IPS-11a (cell line): ENCODE measurements around the gene UNC5B.

Source experiments
- H3K4me3 ChIP-seq: one replicate; pipeline ENCODE4 v1.5.1; 2013; ENCODE audit warnings: low read depth, low read length, control low read depth

UNC5B gene

GRCh38 chr10:71279590-71280170 is 67.3 kb downstream of the UNC5B start:
- H3K4me3 ChIP-seq: no peak overlapping the region

DNA sequence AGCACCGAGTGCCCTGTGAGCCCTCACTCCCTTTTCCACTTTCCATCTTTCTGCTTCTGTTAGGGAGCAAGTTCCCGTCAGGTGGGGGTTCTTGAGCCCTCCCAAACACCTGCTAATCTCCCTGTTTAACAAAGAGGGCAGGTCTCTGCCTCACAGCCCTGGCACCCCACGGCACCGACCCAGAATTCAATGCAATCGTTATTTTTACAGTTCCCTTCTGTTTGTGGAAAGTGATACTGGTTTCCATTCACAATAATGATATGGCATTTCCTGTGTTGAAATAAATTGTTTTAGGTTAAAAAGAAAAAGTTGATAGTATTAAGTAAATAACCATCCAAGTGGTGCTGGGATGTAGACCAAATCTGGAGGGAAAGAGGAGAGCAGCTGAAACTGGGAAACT is 67.8 kb downstream of the UNC5B start:
- no peak overlapping the region for H3K4me3 ChIP-seq

- H3K4me3 ChIP-seq: no peak overlapping the region
Measured at GRCh38 chr10:71280825-71281224, 68.5 kb downstream of the UNC5B start.

- H3K4me3 ChIP-seq: no peak overlapping the region
Measured at GRCh38 chr10:71281646-71282322, 69.4 kb downstream of the UNC5B start.

- H3K4me3 ChIP-seq: no peak overlapping the region
Measured at GRCh38 chr10:71282323-71282680, 69.9 kb downstream of the UNC5B start.

DNA sequence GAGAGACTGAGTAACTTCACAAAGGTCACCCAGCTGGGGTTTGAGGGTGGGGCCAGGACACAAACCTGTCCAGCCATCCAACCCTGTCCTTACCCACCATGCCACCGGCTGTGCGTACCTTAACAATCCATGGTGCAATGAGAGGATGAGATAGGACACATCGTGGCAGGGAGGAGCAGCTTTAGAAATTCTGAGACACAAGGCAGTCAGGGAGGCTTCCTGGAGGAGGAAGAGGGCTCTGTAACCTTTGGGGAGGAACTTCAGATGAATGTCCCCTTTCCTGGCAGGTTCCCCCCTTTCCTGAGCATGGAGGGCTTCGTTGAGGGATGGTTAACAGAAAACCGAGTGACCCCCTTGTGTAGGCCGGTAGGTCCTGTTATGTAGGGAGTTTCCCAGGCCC is 71.0 kb downstream of the UNC5B start:
- no peak overlapping the region for H3K4me3 ChIP-seq

GRCh38 chr10:71283876-71284275 is 71.5 kb downstream of the UNC5B start:
- H3K4me3 ChIP-seq: no peak overlapping the region

GRCh38 chr10:71284544-71285179 is 72.3 kb downstream of the UNC5B start:
- H3K4me3 ChIP-seq: no peak overlapping the region

DNA sequence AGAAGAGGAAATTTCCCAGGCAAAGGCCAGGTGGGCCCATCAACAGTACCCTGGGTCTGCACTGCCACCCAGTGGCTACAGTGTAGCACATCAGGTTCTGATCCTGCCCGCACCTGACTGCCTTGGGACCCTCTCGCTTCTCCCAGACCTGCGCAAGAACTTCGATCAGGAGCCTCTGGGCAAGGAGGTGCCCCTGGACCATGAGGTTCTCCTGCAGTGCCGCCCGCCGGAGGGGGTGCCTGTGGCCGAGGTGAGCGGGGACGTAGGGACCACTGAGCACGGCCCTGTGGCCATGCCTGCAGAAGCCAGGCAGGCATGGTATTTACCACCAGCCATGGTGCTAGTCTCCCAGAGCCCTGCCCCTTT is 72.8 kb downstream of the UNC5B start:
- no peak overlapping the region for H3K4me3 ChIP-seq

GRCh38 chr10:71285986-71286385 is 73.6 kb downstream of the UNC5B start:
- H3K4me3 ChIP-seq: no peak overlapping the region

DNA sequence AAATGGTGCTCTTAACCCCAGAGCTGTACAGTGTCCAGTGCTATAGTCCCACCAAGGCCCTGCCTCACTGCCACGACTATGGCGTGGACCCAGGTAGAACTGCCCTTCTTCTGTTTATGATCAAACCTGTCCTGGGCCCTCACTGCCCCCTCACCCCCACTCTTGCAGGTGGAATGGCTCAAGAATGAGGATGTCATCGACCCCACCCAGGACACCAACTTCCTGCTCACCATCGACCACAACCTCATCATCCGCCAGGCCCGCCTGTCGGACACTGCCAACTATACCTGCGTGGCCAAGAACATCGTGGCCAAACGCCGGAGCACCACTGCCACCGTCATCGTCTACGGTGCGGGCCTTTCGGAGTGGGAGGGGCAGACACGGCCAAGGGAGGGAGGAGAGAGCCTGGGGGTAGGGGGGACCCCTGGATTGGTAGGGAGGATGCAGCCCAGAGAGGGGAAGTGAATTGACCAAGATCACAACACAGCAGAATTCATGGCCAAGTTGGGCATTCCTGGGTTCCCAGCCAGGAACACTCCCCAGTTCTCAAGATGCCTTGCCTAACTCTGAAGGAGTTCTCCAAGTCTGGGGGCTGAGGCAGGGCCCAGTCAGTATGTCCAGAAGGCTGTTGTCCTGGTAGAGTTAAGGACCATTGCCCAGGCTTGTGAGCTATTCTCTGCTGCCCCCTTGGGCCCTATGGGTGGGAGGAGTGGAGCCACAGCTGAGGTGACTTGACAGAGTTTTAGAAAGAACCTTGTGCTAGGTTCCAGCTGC is 74.3 kb downstream of the UNC5B start:
- H3K4me3 ChIP-seq: no peak overlapping the region

DNA sequence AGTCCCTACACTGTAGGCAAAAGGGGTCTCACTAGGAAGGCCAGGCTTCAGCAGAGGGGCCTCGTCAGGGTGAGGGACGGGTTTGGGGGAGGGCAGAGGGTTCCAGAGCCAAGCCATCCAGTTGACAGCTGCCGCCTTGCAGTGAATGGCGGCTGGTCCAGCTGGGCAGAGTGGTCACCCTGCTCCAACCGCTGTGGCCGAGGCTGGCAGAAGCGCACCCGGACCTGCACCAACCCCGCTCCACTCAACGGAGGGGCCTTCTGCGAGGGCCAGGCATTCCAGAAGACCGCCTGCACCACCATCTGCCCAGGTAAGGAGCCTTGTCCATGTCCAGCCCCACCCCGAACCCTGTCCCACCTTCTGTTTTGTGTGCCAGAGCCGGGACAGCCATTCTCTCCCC is 75.1 kb downstream of the UNC5B start:
- no peak overlapping the region for H3K4me3 ChIP-seq

GRCh38 chr10:71288461-71288860 is 76.1 kb downstream of the UNC5B start:
- no peak overlapping the region for H3K4me3 ChIP-seq

DNA sequence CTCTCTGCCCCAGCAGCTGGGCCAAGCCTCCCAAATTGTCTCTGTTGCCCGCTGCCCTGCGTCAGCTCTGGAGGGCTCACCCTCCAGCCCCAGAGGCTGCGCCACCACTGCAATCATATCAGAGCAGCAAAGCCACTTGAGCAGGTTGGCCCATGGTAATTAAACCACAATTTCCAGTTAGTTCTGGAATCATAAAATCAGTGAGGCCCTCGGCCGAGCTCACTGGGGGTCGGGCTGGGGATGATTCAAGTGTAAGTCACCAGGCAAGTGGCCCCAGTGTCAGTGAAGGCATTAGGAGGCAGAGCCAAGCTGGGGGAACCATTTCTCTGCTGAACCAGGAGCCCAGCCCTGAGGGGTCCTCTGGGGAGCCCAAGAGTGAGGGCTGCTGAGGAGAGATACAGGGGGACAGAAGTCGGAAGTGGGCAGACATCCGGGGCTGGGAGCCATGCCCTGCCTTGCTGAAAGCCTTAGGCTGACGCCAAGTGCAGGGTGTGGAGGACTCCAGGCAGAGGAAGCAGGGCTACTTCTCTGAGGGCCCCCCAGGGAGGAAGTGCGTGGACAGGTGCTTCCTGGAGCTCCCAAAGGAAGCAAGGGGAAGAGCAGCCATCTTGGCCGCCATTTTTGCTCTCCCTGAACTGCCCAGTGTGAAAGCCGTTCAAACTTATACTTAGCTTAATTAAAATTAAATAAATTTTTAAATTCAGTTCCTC is 77.2 kb downstream of the UNC5B start:
- H3K4me3 ChIP-seq: no peak overlapping the region

- no peak overlapping the region for H3K4me3 ChIP-seq
Measured at GRCh38 chr10:71290331-71290730, 78.0 kb downstream of the UNC5B start.

DNA sequence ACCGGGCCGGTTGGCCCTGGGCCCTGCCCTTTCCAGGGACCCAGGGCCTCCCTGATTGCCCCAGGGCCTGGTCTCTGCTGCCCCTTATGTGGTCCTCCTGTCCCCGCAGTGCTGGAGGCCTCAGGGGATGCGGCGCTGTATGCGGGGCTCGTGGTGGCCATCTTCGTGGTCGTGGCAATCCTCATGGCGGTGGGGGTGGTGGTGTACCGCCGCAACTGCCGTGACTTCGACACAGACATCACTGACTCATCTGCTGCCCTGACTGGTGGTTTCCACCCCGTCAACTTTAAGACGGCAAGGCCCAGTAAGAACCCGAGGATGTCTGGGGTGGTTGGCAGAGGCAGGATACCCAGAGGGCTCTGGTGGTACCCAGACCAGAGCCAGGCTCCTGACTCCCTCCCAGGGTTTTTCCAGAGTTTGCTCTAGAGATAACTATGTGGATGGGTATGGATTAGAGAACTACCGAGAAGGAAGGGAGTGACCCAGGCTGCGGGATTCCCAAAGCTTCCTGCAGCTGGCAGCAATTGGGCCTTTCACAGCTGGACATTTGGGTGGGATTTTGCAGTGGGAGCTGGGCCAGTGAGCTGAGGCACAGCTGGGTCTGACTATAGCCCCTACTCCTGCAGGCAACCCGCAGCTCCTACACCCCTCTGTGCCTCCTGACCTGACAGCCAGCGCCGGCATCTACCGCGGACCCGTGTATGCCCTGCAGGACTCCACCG is 78.6 kb downstream of the UNC5B start:
- H3K4me3 ChIP-seq: no peak overlapping the region

DNA sequence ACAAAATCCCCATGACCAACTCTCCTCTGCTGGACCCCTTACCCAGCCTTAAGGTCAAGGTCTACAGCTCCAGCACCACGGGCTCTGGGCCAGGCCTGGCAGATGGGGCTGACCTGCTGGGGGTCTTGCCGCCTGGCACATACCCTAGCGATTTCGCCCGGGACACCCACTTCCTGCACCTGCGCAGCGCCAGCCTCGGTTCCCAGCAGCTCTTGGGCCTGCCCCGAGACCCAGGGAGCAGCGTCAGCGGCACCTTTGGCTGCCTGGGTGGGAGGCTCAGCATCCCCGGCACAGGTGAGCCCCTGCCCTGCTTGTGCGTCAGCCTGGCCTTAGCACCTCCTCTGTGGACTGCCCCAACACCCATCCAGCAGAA is 79.1 kb downstream of the UNC5B start:
- no peak overlapping the region for H3K4me3 ChIP-seq

DNA sequence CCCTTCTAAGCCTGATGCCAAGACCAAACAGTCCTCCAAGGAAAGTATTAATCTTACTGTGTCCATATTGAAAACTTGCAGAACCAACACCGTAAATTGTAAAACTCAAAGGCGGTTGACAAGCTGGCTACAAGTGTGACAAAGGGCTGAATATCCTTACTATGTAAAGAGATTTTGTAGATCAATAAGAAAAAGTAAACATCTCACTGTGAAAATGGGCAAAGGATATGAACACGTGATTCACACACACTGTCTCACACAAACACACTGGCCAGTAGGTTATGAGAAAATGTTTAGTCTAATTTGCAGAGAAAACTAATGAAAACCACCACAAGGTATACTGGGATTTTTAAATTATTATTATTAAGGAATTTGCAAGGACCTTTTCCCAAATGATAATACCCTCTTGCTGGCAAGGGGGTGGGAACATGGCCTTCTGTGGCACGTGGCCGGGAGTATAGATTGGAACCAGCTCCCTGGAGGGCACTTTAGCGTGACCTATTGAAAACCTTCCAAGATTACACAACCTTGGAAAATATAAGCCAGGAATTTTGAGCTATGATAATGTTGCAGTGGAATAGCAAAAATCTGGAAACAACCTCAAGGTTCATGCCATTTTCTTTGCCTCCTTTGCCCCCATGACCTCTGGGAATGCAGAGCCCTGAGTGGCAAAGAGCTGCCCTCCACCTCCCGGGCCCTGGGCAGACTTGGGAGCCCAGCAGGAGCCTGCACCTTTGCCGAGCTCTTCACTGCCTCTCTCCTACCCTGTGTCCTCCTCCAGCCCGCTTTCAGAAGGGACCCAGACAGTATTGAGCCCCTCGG is 80.5 kb downstream of the UNC5B start:
- no peak overlapping the region for H3K4me3 ChIP-seq

DNA sequence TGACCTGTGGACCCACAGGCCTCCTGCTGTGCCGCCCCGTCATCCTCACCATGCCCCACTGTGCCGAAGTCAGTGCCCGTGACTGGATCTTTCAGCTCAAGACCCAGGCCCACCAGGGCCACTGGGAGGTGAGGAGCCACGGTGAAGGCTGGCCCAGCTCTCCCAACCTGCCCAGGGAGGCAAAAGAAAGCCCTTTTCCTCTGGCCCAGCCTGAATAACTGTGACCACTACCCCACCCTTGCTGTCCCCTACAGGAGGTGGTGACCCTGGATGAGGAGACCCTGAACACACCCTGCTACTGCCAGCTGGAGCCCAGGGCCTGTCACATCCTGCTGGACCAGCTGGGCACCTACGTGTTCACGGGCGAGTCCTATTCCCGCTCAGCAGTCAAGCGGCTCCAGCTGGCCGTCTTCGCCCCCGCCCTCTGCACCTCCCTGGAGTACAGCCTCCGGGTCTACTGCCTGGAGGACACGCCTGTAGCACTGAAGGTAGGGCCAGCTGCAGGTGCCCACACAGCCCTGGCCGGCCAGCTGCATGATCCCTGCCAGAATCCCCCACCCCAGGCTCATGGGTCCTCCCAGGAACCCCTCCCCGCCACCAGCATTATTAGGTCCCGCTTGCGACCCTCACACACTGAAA is 81.2 kb downstream of the UNC5B start:
- H3K4me3 ChIP-seq: no peak overlapping the region
